ENCODE measurements around the gene ADGRV1. TPM values are rescaled to one million over a fixed set of nuclear protein-coding genes. Genes with fewer than 3 reads are reported as not detected.

The ADGRV1 gene
- polyA plus RNA-seq, 1 donor from 2014 or later, result 3.7 TPM

DNA sequence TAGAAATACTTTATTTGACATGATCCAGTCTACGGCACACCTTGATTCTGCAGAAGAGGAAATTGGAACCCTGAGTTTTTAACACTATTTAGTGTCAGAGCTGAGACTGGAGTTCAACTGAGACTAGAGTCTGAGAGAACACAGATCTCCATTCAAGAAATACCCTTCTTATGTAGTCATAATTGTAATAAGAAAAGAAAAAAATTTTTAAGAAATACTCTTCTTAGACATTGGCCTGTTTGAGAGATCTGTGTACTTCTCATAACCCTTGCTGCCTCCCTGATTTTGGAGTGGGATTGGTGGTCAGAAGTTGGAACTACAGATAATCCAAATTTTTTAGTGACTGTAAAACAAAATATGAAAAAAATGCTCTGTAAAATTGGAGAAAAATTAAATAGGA is 571.2 kb downstream of the ADGRV1 start:
- no peak overlapping the region for H3K4me2 ChIP-seq (ENCODE audit: low read length)
- TF ChIP-seq RAD21 (conservative IDR thresholded peaks at IDR 0.05), result no peak
- TF ChIP-seq, protein P1, sequence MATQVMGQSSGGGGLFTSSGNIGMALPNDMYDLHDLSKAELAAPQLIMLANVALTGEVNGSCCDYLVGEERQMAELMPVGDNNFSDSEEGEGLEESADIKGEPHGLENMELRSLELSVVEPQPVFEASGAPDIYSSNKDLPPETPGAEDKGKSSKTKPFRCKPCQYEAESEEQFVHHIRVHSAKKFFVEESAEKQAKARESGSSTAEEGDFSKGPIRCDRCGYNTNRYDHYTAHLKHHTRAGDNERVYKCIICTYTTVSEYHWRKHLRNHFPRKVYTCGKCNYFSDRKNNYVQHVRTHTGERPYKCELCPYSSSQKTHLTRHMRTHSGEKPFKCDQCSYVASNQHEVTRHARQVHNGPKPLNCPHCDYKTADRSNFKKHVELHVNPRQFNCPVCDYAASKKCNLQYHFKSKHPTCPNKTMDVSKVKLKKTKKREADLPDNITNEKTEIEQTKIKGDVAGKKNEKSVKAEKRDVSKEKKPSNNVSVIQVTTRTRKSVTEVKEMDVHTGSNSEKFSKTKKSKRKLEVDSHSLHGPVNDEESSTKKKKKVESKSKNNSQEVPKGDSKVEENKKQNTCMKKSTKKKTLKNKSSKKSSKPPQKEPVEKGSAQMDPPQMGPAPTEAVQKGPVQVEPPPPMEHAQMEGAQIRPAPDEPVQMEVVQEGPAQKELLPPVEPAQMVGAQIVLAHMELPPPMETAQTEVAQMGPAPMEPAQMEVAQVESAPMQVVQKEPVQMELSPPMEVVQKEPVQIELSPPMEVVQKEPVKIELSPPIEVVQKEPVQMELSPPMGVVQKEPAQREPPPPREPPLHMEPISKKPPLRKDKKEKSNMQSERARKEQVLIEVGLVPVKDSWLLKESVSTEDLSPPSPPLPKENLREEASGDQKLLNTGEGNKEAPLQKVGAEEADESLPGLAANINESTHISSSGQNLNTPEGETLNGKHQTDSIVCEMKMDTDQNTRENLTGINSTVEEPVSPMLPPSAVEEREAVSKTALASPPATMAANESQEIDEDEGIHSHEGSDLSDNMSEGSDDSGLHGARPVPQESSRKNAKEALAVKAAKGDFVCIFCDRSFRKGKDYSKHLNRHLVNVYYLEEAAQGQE (IDR thresholded peaks at IDR 0.05; ENCODE audit: borderline replicate concordance), result no peak
- no peak for TF ChIP-seq SMC3 (conservative IDR thresholded peaks at IDR 0.05; ENCODE audit: poor library complexity)
- no peak for TF ChIP-seq TAF1 (IDR thresholded peaks at IDR 0.05; ENCODE audit: low read depth)
- TF ChIP-seq, protein P2, sequence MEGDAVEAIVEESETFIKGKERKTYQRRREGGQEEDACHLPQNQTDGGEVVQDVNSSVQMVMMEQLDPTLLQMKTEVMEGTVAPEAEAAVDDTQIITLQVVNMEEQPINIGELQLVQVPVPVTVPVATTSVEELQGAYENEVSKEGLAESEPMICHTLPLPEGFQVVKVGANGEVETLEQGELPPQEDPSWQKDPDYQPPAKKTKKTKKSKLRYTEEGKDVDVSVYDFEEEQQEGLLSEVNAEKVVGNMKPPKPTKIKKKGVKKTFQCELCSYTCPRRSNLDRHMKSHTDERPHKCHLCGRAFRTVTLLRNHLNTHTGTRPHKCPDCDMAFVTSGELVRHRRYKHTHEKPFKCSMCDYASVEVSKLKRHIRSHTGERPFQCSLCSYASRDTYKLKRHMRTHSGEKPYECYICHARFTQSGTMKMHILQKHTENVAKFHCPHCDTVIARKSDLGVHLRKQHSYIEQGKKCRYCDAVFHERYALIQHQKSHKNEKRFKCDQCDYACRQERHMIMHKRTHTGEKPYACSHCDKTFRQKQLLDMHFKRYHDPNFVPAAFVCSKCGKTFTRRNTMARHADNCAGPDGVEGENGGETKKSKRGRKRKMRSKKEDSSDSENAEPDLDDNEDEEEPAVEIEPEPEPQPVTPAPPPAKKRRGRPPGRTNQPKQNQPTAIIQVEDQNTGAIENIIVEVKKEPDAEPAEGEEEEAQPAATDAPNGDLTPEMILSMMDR (IDR thresholded peaks at IDR 0.05; ENCODE audit: poor library complexity, severe bottlenecking), result no peak
- no peak for TF ChIP-seq EP300 (conservative IDR thresholded peaks at IDR 0.05; ENCODE audit: poor library complexity, severe bottlenecking)
- no peak for TF ChIP-seq EZH2 (IDR thresholded peaks at IDR 0.05; ENCODE audit: borderline replicate concordance, insufficient read depth, low read length, poor library complexity, severe bottlenecking)
- no peak for TF ChIP-seq MXI1 (conservative IDR thresholded peaks at IDR 0.05; ENCODE audit: poor library complexity, severe bottlenecking)
- TF ChIP-seq POLR2AphosphoS5 (IDR thresholded peaks at IDR 0.05), result no peak
- H3K27me3 ChIP-seq (ENCODE audit: insufficient read depth, low read depth, low read length), result no peaks in the 10 kb centered on the region
- H3K27ac ChIP-seq (ENCODE audit: low read length), result no peak overlapping the region
- H4K20me1 ChIP-seq (ENCODE audit: insufficient read depth), result no peaks in the 10 kb centered on the region
- no peak overlapping the region for H2AFZ ChIP-seq (ENCODE audit: low read depth, low read length)
- H3K9ac ChIP-seq (ENCODE audit: low read length), result no peak overlapping the region
- H3K9me3 ChIP-seq (ENCODE audit: low read length), result no peaks in the 10 kb centered on the region
- no peaks in the 10 kb centered on the region for H3K9me2 ChIP-seq (ENCODE audit: insufficient read depth, low read length)
- H3K4me3 ChIP-seq (ENCODE audit: low read length), result no peak overlapping the region
- no peaks in the 10 kb centered on the region for H3K79me2 ChIP-seq (replicated peaks; ENCODE audit: insufficient read depth, low read length)
- H3K36me3 ChIP-seq (ENCODE audit: insufficient read depth, low read length), result no peaks in the 10 kb centered on the region
- no peaks in the 10 kb centered on the region for H3F3A ChIP-seq (ENCODE audit: insufficient read depth, low read length, poor library complexity, severe bottlenecking)

DNA sequence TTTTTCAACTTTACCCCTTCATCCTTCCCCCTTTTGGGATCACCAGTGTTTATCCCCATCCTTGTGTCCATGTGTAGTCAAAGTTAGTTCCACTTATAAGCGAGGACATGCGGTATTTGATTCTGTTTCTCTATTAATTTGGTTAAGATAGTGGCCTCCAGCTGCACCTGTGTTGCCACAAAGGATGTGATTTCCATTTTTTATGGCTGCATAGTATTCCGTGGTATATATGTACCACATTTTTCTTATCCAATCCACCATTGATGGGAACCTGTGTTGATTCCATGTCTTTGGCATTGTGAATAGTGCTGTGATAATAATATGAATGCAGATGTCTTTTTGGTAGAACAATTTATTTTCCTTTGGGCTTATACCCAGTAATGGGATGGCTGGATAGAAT is 572.2 kb downstream of the ADGRV1 start:
- H3K36me3 ChIP-seq (ENCODE audit: insufficient read depth, low read length), result no peaks in the 10 kb centered on the region
- H3K9me3 ChIP-seq (ENCODE audit: low read length), result no peaks in the 10 kb centered on the region
- H3K27ac ChIP-seq (ENCODE audit: low read length), result no peak overlapping the region
- H3F3A ChIP-seq (ENCODE audit: insufficient read depth, low read length, poor library complexity, severe bottlenecking), result no peaks in the 10 kb centered on the region
- H3K9me2 ChIP-seq (ENCODE audit: insufficient read depth, low read length), result no peaks in the 10 kb centered on the region
- no peaks in the 10 kb centered on the region for H4K20me1 ChIP-seq (ENCODE audit: insufficient read depth)
- no peak overlapping the region for H3K4me3 ChIP-seq (ENCODE audit: low read length)
- H3K27me3 ChIP-seq (ENCODE audit: insufficient read depth, low read depth, low read length), result no peaks in the 10 kb centered on the region
- no peak overlapping the region for H3K9ac ChIP-seq (ENCODE audit: low read length)
- no peak overlapping the region for H2AFZ ChIP-seq (ENCODE audit: low read depth, low read length)
- no peak overlapping the region for H3K4me2 ChIP-seq (ENCODE audit: low read length)
- TF ChIP-seq, protein P2 (IDR thresholded peaks at IDR 0.05; ENCODE audit: poor library complexity, severe bottlenecking), result no peak
- TF ChIP-seq MXI1 (conservative IDR thresholded peaks at IDR 0.05; ENCODE audit: poor library complexity, severe bottlenecking) (no peak), POLR2AphosphoS5 (IDR thresholded peaks at IDR 0.05) (no peak), SMC3 (conservative IDR thresholded peaks at IDR 0.05; ENCODE audit: poor library complexity) (no peak), EP300 (conservative IDR thresholded peaks at IDR 0.05; ENCODE audit: poor library complexity, severe bottlenecking) (no peak), EZH2 (IDR thresholded peaks at IDR 0.05; ENCODE audit: borderline replicate concordance, insufficient read depth, low read length, poor library complexity, severe bottlenecking) (no peak), RAD21 (conservative IDR thresholded peaks at IDR 0.05) (no peak), TAF1 (IDR thresholded peaks at IDR 0.05; ENCODE audit: low read depth) (no peak)
- TF ChIP-seq, protein P1 (IDR thresholded peaks at IDR 0.05; ENCODE audit: borderline replicate concordance), result no peak
- H3K79me2 ChIP-seq (replicated peaks; ENCODE audit: insufficient read depth, low read length), result no peaks in the 10 kb centered on the region

Data from neural cell (in vitro differentiated cells).